ENCODE results near the gene IQGAP2. TPM values are rescaled to one million over a fixed set of nuclear protein-coding genes. Genes with fewer than 3 reads are reported as not detected.

Gene IQGAP2
- total RNA-seq, 3 donors from 2014 or later (not counting 1 experiment from before 2014, with no cell fraction given): 172 to 218 (median 207) TPM

GRCh38 chr5:76408104-76408654 lies 5.1 kb downstream of the IQGAP2 start:
- Mint-ChIP-seq H3K27me3 (ENCODE audit: low read depth in 2 of 2) (no peaks in the 10 kb centered on the region), H3K9me3 (no peaks in the 10 kb centered on the region), H3K36me3 (no peaks in the 10 kb centered on the region), H3K4me3 (peak overlapping the region; percentile 99), H3K27ac (peak overlapping the region; percentile 98 to 99), H3K4me1 (peaks cover 89 to 93% of the 10 kb centered on the region in 2 donors)
- peaks cover 58% of the 10 kb centered on the region for H3K4me1 ChIP-seq (ENCODE audit: control insufficient read depth, insufficient read depth, low read length)
- no peak for DNase-seq
- H3K27ac ChIP-seq (ENCODE audit: low read length): peak overlapping the region; percentile 44
- no peaks in the 10 kb centered on the region for H3K9me3 ChIP-seq (ENCODE audit: control insufficient read depth, insufficient read depth, low read length)
- WGBS (ENCODE audit: insufficient coverage): 78% methylated on average over 7 of the region's 7 CpGs
- no peak overlapping the region for H3K4me3 ChIP-seq (ENCODE audit: low read length)
- TF ChIP-seq CTCF (IDR thresholded peaks at IDR 0.05): no peak
- H3K36me3 ChIP-seq (ENCODE audit: control insufficient read depth, insufficient read depth, low read length): peaks cover 4% of the 10 kb centered on the region
- no peaks in the 10 kb centered on the region for H3K27me3 ChIP-seq (ENCODE audit: control insufficient read depth, insufficient read depth, low read length)
- no peak for ATAC-seq
- intact Hi-C loops (cut with micrococcal nuclease): loop anchor here (10.0 kb wide), 2 partner anchors 367 to 1773 kb away; no protein-coding TSS in a partner anchor

- ATAC-seq (no peak), DNase-seq (no peak)
- Mint-ChIP-seq H3K36me3 (no peaks in the 10 kb centered on the region), H3K4me1 (peaks cover 92 to 93% of the 10 kb centered on the region in 2 donors), H3K9me3 (no peaks in the 10 kb centered on the region), H3K4me3 (no peak overlapping the region), H3K27ac (peak overlapping the region; percentile 98 to 99), H3K27me3 (ENCODE audit: low read depth in 2 of 2) (no peaks in the 10 kb centered on the region)
- no peaks in the 10 kb centered on the region for H3K27me3 ChIP-seq (ENCODE audit: control insufficient read depth, insufficient read depth, low read length)
- intact Hi-C loops (cut with micrococcal nuclease): loop anchor here (5.0 kb wide), 1 partner anchor 45 kb away; no protein-coding TSS in a partner anchor
- TF ChIP-seq CTCF (IDR thresholded peaks at IDR 0.05): no peak
- no peak overlapping the region for H3K4me3 ChIP-seq (ENCODE audit: low read length)
- peaks cover 4% of the 10 kb centered on the region for H3K36me3 ChIP-seq (ENCODE audit: control insufficient read depth, insufficient read depth, low read length)
- no peaks in the 10 kb centered on the region for H3K9me3 ChIP-seq (ENCODE audit: control insufficient read depth, insufficient read depth, low read length)
- H3K27ac ChIP-seq (ENCODE audit: low read length): no peak overlapping the region
- peaks cover 48% of the 10 kb centered on the region for H3K4me1 ChIP-seq (ENCODE audit: control insufficient read depth, insufficient read depth, low read length)
These were observed 9.4 kb downstream of the IQGAP2 start for GRCh38 chr5:76412511-76412910.

GRCh38 chr5:76413746-76414145 lies 10.7 kb downstream of the IQGAP2 start:
- H3K27ac Mint-ChIP-seq: peak overlapping the region; percentile 82 to 98
- no peaks in the 10 kb centered on the region for H3K9me3 ChIP-seq (ENCODE audit: control insufficient read depth, insufficient read depth, low read length)
- no peak for TF ChIP-seq CTCF (IDR thresholded peaks at IDR 0.05)
- WGBS (ENCODE audit: insufficient coverage): 73% methylated on average over 5 of the region's 5 CpGs
- H3K4me1 Mint-ChIP-seq: peaks cover 86 to 90% of the 10 kb centered on the region in 2 donors
- intact Hi-C loops (cut with micrococcal nuclease): loop anchor here (5.0 kb wide), 1 partner anchor 44 kb away; no protein-coding TSS in a partner anchor
- peaks cover 37% of the 10 kb centered on the region for H3K4me1 ChIP-seq (ENCODE audit: control insufficient read depth, insufficient read depth, low read length)
- H3K9me3 Mint-ChIP-seq: no peaks in the 10 kb centered on the region
- no peak overlapping the region for H3K4me3 Mint-ChIP-seq
- peaks cover 4% of the 10 kb centered on the region for H3K36me3 ChIP-seq (ENCODE audit: control insufficient read depth, insufficient read depth, low read length)
- H3K4me3 ChIP-seq (ENCODE audit: low read length): no peak overlapping the region
- ATAC-seq (no peak), DNase-seq (no peak)
- H3K27me3 Mint-ChIP-seq (ENCODE audit: low read depth in 2 of 2): no peaks in the 10 kb centered on the region
- H3K36me3 Mint-ChIP-seq: no peaks in the 10 kb centered on the region
- no peaks in the 10 kb centered on the region for H3K27me3 ChIP-seq (ENCODE audit: control insufficient read depth, insufficient read depth, low read length)
- no peak overlapping the region for H3K27ac ChIP-seq (ENCODE audit: low read length)

- no peak for ATAC-seq
- Histone ChIP-seq H3K4me1 (ENCODE audit: control insufficient read depth, insufficient read depth, low read length) (peaks cover 31% of the 10 kb centered on the region), H3K4me3 (ENCODE audit: low read length) (no peak overlapping the region), H3K27ac (ENCODE audit: low read length) (no peak overlapping the region), H3K36me3 (ENCODE audit: control insufficient read depth, insufficient read depth, low read length) (peaks cover 4% of the 10 kb centered on the region), H3K9me3 (ENCODE audit: control insufficient read depth, insufficient read depth, low read length) (no peaks in the 10 kb centered on the region), H3K27me3 (ENCODE audit: control insufficient read depth, insufficient read depth, low read length) (no peaks in the 10 kb centered on the region)
- H3K36me3 Mint-ChIP-seq: no peaks in the 10 kb centered on the region
- H3K27ac Mint-ChIP-seq: peak overlapping the region; percentile 82 to 98
- intact Hi-C loops (cut with micrococcal nuclease): loop anchor here (5.0 kb wide), 1 partner anchor 43 kb away; no protein-coding TSS in a partner anchor
- H3K4me3 Mint-ChIP-seq: no peak overlapping the region
- no peaks in the 10 kb centered on the region for H3K27me3 Mint-ChIP-seq (ENCODE audit: low read depth in 2 of 2)
- no peak for DNase-seq
- WGBS (ENCODE audit: insufficient coverage): 85% methylated on average over 3 of the region's 3 CpGs
- TF ChIP-seq CTCF (IDR thresholded peaks at IDR 0.05): no peak
- H3K9me3 Mint-ChIP-seq: no peaks in the 10 kb centered on the region
- H3K4me1 Mint-ChIP-seq: peaks cover 84 to 87% of the 10 kb centered on the region in 2 donors
These were observed 11.7 kb downstream of the IQGAP2 start for GRCh38 chr5:76414788-76415187.
